GM19025 (cell line): ENCODE results near the gene ANK2.

ENCODE experiments used
- ATAC-seq: cut with Tn5 transposase; IDR thresholded peaks from one replicate; pipeline ENCODE4 v1.9.1; 2021; ENCODE audit warnings: mild to moderate bottlenecking, low read depth, moderate library complexity; ENCODE audit not compliant: unreplicated experiment

Gene ANK2

DNA sequence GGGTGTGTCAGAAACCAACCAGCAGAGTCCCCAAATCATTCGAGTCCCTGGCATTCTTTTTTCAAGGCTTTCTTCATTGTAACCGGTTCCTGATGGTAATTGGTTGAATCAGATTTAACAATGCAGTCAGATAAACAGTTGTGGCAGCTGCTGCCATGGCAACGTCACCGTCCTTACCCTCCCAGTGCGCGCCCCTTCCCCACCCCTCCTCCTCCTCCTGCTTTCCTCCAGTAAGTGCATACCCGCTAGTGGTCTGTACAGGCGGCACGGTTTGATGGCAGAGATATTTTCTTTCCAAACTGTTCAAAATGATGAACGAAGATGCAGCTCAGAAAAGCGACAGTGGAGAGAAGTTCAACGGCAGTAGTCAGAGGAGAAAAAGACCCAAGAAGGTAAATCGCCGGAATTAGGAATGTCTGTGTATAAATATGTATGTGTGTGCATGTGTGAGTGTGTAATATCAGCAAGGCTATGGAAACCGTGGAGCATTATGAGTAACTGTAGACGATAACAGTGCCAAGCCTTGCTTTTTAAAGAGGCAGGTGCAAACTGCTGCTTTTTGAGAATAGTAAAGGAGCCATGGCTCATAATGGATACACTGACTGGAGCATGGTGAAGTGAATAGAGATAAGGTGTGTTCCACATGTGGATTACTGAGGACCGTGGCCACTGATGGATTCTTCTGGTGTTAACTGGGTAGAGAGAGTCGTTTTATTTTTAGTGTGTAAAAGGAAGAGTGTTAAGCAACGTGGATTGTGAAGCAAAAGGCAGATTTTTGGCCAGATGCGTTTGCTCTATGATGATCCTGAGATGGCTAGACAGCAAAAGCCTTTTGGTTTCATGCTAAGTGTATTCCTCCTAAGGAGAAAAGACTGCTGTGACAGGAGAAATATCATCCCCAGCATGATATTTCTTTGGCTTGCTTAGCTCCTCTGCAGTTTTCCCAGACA lies at the start of gene ANK2:
TSS of gene ANK2 (plus strand) at position 233 of the 950 bp plus-strand sequence. CDS start at position 309, 76 bp downstream.
- ATAC-seq, result no peak

DNA sequence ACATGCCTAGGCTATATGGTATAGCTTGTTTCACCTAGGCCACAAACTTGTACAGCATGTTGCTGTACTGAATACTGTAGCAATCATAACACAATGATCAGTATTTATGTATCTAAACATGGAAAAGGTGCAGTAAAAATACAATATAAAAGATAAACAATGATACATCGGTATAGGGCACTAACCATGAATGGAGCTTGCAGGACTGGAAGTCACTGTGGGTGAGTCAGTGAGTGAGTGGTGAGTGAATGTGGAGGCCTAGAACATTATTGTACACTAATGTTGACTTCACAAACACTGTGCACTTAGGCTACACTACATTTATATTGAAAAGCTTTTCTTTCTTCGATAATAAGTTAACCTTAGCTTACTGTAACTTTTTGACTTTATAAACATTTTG lies 45.6 kb upstream of the ANK2 start:
- ATAC-seq, result no peak

DNA sequence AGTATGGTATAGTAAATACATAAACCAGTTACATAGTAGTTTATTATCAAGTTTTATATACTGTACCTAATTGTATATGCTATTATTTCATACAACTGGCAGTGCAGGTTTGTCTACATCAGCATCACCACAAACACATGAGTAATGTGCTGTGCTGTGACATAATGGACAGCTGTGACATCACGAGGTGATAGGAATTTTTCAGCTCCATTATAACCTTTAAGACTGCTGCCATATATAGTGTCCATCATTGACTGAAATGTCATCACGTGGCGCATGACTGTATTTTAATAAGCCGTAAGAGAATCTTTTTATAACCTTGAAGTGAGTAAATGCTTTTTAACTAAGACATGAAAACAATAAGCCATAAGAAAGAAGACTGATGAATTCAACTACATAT lies 44.8 kb upstream of the ANK2 start:
- no peak for ATAC-seq

DNA sequence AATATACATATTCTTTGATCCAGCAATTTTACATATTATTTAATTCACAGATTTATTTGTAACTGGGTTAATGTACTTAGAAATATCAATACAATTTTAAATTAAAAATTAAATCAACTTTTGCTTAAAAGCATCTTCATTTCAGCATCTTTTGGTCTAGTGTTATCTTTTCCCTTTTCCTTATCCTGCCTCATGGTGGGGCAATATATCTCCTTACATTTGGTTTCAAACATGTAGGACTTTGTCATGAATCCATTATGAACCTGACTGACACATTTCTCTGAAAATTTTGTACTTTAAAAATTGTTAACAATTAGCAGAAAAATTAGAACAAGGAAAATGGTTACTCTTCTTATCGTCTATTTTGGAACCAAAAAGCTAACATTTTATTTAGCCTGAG lies 42.8 kb upstream of the ANK2 start:
- no peak for ATAC-seq

DNA sequence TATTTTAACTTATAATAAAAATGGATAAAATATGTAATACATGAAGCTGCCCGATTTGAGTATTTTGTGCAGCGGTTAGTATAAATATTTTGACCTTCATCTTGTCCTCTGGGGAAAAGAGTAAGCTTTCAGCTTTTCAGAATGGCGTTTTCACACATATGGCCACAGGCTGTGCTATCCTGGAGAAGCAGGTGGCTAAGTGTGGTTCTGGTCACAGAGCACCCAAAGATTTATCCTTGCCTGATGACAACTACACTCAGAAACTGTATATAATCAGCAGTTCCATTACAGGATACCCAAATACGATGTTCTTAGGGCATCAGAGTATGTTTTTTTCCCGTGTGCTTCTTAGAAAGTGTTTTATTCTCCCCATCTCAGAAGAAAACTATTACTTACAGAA lies 42.3 kb upstream of the ANK2 start:
- ATAC-seq, result no peak

DNA sequence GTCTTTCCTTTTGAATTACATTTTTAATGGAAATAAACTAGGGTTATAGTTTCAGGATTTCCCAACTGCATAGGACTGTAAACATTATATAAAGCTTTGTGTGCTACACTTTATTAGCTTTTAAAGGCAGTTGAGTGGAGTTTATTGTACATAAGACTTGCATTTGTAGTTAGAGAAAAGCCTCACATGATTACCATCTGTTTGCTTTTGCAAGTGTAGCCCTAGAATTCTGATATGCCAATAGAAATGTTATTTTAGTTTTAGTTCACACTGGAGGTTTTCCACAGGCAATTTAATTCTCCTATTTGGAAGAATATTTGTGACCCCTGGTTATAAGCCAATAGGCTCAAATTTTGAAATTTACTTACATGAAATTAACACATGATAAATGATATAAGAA lies 41.3 kb upstream of the ANK2 start:
- no peak for ATAC-seq

DNA sequence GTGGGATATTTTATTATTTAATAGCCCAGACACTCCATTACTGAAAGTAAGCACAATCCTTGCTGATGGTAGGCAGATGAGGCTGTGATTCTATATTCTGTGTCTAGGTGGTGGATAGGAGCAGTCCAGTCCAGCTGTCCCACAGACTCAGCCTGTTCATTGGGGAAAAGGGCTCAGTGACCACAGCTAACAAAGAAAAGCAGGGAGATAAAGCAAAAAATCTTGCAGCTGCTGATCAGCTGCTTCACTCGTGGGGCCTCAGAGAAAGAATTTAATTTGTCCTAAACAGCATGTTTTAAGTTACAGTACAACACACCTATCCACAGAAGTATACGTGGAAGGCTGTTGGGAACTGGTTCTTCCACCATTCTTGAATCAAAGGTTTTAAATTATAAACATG lies 40.7 kb upstream of the ANK2 start:
- no peak for ATAC-seq

DNA sequence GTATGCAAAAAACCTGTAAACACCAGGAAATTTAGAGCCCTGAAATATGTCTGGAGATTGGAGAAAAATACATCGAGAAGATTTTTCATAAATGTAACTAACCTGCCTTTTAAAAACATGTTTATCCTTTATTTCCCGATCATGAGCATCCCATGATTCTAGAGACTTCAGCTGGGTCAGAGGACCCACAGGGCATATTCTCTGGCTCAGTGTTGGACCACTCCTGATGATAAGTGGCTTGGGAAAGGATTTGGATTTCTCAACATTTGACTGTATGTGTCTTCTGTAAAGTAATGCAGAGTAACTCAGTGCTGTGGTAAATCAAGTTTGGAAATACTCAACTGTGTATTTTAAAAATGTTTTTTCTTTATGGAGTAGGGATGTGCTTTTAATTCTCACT lies 40.0 kb upstream of the ANK2 start:
- no peak for ATAC-seq

DNA sequence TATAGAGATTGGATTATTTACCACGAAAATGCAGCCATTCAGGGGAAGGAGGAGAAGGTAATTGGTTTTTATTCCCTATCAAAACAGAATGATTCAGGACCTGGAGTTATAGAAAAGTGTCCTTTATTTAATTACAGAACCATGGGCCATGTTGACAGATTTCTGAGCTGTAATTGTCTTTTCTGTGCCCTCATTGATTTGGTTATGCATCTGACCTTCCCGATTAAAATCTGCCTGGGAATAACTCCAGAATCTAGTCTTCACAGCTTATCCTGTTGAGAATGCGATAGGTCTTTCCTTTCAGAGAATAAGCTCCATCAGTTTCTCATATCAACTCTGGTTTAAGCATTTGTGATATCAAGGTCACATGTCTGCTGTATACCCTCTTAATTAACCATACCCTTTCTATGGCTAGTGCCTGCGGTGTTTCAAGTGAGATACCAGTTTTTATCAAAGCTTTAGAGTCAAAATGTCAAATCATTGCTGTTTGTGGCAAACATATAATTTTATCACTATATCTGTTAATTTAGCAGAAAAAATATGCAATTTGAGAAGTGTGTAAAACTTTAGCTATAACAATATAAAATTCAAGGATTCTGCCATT lies 37.2 kb upstream of the ANK2 start:
- ATAC-seq, result no peak

DNA sequence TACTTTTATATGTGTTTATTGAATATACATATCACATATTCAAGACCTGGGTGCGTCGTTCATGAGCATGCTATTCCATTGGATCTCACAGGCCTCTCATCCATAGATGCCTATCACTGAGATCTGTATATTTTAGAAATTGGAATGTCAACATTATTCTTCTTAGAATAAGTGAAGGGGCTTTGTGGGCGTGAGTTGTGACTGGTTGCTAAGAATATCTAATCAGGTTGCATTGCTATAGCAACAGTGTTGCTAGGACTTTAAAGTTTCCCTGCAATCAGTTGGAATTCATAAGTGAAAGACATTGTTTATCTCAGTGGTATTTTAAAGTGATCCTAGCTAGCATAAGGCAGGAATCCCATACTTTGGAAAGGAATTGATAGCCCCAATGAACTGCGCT lies 36.7 kb upstream of the ANK2 start:
- ATAC-seq, result no peak

DNA sequence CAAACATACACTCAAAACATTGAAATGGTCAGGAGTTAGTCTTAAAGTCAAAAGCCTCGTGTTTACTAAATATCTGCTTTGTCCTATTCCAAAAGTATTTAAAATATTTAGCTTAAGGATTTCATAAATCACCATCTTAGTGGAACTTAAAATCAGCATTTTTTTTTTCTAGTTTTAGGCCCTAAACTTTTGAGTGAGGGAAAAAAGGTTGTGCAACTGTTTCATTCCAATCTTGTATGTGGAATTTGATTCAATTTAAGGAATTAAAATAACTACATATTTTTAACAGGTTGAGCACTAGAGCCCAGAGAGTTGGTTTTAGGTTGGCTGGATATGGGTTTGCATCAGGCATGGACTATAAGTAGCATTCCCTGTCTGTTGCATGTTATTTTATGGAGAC lies 35.7 kb upstream of the ANK2 start:
- no peak for ATAC-seq

DNA sequence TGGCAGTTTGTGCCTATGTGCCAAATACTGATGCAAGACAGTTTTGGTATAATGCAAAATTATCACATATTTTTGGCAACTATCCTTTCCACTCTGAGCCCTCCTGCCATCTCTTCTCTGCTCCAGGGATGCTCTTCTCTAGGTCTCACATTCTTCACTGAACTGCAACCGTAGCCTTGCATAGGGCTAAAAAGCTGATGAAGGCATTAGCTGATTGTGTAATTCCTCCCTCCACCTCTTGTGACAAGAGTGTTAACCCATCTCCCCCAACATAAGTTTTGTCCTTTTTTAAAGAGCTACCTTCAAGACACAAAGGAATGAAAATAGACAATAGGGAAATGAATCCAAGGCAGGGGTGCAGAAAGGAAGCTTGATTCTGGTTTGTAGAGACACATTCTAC lies 33.1 kb upstream of the ANK2 start:
- no peak for ATAC-seq

DNA sequence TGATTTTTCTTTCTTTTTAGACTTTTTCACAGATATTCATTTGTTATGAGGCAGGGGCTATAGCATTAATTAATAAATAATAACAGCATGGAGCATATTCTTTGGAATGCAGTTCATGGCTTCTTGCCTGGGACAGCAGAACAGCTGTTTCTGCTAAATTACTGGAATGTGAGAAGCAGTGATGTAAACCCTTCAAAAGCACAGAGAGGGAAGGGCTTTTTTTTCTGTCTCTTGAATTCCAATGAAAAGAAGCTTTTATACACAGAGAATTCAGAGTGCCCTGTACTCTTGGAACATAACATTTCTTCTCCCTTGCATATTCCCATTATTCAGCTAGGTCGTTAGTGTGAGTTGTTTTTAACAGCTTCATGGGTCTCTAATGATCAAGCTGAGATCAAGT lies 28.5 kb upstream of the ANK2 start:
- no peak for ATAC-seq

DNA sequence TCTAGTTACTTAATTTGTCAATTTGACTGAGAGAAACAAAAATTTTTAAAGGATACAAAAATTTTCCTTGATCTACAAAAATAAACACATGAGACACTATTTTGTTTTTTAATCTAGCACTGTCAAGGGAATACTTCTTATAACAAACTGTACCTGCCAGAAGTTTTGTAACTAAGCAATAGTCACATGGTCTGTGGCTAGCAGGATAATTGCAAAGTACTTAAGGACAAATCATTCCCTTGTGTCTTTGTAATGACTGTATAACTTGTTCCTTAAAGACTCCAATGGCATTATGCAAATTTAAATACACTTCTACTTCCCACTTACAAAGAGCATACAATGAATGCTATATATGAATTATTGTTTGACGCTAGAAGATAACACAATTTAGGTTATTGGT lies 25.1 kb upstream of the ANK2 start:
- no peak for ATAC-seq

DNA sequence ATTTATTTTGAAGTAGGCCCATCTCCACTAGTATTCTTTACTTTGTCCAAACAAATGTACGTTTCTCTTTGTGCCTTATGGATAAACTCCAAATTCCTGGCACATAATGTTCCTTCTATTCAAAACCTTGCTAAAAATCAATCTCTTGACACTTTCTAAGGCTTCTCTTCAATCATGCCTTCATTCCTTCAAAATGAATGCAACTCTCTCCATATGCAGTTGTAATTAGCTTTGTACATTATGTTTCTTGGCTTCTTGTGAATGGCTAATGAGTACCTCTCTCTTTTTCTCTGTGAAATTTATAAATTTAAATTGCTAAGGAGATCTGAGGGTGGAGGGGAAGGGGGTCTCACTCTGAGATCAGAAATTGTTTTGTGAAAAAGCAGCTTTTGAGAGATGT lies 24.0 kb upstream of the ANK2 start:
- no peak for ATAC-seq

DNA sequence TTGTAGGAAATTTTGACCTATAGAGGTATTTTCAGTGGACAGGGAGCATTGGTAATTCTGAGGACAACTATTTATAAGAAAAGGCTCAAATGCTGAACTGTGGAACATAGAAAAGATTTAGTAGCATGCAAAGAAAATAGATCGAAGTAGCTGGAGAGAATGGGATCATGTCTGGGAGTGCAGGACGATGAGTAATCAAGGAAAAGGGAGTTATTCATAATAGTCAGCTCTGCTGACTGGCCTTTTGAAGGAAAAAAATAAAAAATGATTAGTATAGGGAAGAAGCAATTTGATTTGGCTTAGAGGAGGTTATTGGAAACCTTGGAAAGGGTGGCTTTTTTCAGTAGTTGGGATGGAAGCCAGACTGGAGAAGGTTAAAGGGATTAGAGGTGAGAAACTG lies 22.9 kb upstream of the ANK2 start:
- ATAC-seq, result no peak

DNA sequence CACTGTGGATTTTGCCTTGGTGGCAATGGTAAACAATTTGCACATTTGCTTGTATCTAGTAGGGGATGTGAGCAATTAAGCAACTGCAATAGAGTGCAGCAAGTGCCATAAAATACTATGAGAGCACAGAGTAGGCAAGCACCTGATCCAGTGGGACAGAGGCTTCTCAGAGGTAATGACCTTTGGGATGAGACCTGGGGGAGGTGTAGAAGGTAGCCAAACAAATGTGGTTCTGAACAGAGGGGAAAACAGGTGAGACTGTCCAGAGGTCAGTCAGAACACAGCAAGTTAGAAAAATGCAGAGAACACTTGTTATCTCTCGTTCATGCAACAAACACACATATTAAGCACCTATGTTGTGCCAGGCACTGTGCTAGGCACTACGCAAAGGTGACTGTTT lies 21.4 kb upstream of the ANK2 start:
- ATAC-seq, result no peak

DNA sequence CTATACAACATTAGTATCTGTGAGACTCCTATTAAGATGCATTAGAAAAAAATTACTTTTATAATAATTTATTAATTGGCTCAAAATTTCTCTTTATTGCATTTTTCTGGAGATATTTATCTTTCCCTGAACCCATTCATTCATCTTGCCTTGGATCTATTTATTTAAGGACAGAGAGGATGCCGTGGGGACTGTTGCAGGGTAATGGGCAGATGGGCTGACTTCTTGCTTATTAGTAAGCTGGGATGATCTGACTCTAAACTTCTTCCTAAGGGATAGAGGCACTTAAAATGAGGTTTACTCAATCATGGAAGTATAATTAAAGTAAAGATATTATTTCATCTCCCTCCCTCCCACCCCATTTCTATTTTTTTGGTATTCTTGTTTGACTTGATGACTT lies 18.2 kb upstream of the ANK2 start:
- ATAC-seq, result no peak

DNA sequence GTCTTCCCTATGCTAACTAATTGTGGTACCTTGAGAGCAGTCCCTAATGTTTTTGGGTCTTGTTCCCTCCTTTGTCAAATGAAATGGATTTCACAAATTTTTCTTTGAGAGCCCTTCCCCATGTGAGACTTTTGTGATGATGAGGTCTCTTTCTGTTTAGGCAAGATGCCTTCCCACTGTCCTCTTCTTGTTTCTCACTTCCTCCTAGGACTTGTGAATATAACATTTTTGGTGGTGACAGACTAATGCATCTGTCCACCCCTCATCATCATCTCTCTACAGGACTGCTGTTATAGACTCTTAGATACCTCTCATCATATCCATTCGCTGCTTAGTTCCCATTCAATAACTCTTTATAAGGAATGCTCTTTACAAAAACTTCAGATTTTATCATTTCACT lies 8.7 kb upstream of the ANK2 start:
- no peak for ATAC-seq

DNA sequence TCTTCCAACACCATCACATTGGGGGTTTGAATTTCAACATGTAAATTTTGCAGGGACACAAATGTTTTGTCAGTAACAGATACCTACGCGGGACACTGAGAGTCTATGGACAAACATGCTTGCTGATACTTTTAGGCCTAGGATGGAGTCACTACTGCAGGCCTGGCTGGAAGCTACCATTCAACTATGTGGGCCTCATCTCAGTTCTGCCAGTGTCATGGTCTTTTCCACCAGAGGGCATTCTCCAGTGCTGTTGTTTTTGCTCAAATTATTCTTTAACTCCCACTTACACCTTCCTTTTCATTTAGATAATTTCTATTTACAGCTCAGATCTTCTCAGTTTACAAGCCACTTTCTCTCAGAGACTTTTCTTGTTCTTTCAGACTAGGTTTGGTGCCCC lies 7.0 kb upstream of the ANK2 start:
- ATAC-seq, result no peak

DNA sequence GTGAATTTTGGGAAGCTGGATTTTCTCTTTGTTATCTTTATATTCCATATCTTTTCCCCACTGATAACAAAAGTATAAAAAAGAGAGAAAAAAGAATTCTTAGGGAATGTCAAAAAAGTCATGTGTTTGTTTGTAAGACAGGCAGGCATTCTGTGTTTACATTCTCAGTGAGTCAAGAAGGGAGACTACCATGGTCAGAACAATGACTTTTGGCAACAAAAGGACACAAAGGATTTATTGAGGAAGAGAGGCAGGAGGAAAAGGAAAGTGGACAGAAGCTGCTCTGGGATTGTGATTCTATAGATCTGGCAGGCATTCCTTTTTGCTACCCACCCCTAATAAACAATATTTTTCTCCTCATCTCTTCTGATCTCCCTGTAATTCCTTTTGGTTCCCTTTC lies 5.9 kb upstream of the ANK2 start:
- ATAC-seq, result no peak

DNA sequence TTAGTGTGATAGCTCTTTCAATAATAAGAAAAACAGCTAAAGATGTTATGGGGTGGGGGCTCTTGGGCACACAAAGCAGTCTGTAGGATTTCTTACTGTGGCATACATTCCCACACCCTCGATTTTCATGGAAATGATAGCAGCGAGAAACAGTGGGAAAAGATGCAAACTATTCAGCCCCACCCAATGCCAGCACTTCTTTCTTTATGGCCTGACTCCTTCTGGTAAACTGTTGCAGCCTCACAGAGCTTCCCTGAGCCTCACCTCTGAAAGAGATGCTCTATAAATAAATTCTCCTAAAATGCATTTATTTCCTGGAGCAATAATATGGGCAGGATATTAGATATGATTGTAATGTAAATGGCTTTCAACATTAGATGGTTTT lies 910 bp downstream of the ANK2 start:
- ATAC-seq, result no peak
